OCI-LY7 (cell line): ENCODE measurements around the gene GBE1. TPM values are rescaled to one million over a fixed set of nuclear protein-coding genes. Genes with fewer than 3 reads are reported as not detected.

Experiments used
- BruUV-seq: library from RNA; stranded (reverse); fragments of 400-500 nt; replicated peaks from 2 replicates; lab custom pipeline; 2021; lab: Mats Ljungman, UMichigan
- CTCF ChIA-PET: fragments of 300-600 bp; sonication (Branson Sonifier 250); formaldehyde crosslinking; loops from one replicate; lab custom pipeline; 2022; ENCODE audit warnings: antibody characterized with exemption; ENCODE audit not compliant: unreplicated experiment; lab: Charles Lee
- POLR2A ChIA-PET: fragments of 300-600 bp; sonication (Branson Sonifier 250); formaldehyde crosslinking; loops from one replicate; lab custom pipeline; 2022; ENCODE audit warnings: antibody characterized with exemption; lab: Charles Lee
- DNase-seq: peaks from one replicate; pipeline ENCODE4 v3.0.0-alpha.2; 2015; ENCODE audit warnings: low spot score
- H2AFZ ChIP-seq: fragments of 200-600 bp; sonication (generic), shearing (Covaris generic); 2 replicates; pipeline ENCODE4 v1.6.1; 2014; ENCODE audit warnings: mild to moderate bottlenecking, antibody characterized with exemption, low read length, moderate library complexity
- H3K27ac ChIP-seq: fragments of 200-600 bp; sonication (generic); 2 replicates; pipeline ENCODE4 v1.5.1; 2014; ENCODE audit warnings: mixed run types, low read depth, mild to moderate bottlenecking, moderate library complexity, low read length, inconsistent platforms; ENCODE audit not compliant: poor library complexity, severe bottlenecking
- H3K36me3 ChIP-seq: fragments of 200-600 bp; sonication (generic); 2 replicates; pipeline ENCODE4 v1.6.1; 2014; ENCODE audit warnings: mild to moderate bottlenecking, antibody characterized with exemption, low read length, moderate library complexity, mixed read lengths; ENCODE audit not compliant: insufficient read depth
- H3K4me1 ChIP-seq: fragments of 200-600 bp; sonication (generic); 2 replicates; pipeline ENCODE4 v1.5.1; 2014; ENCODE audit warnings: mild to moderate bottlenecking, low read length; ENCODE audit not compliant: insufficient read depth, poor library complexity, severe bottlenecking
- H3K4me2 ChIP-seq: fragments of 200-600 bp; sonication (generic); 2 replicates; pipeline ENCODE4 v1.6.1; 2014; ENCODE audit warnings: mild to moderate bottlenecking, low read length
- H3K4me3 ChIP-seq: fragments of 200-600 bp; sonication (generic); 2 replicates; pipeline ENCODE4 v1.5.1; 2014; ENCODE audit warnings: mild to moderate bottlenecking, low read depth, low read length; ENCODE audit not compliant: poor library complexity, severe bottlenecking
- H3K79me2 ChIP-seq: fragments of 200-600 bp; sonication (generic); 2 replicates; pipeline ENCODE4 v1.6.1; 2016; ENCODE audit warnings: low read depth, mild to moderate bottlenecking, low read length, moderate library complexity, mixed read lengths; ENCODE audit not compliant: insufficient read depth
- H3K9me2 ChIP-seq: fragments of 200-600 bp; sonication (generic); 2 replicates; pipeline ENCODE4 v1.6.1; 2016; ENCODE audit warnings: mild to moderate bottlenecking, low read length, mixed read lengths; ENCODE audit not compliant: insufficient read depth
- H3K9me3 ChIP-seq: fragments of 200-600 bp; sonication (generic); 2 replicates; pipeline ENCODE4 v1.6.1; 2014; ENCODE audit warnings: mild to moderate bottlenecking, mixed run types, low read length, mixed read lengths
- H4K20me1 ChIP-seq: fragments of 200-600 bp; sonication (generic); 2 replicates; pipeline ENCODE4 v1.6.1; 2014; ENCODE audit warnings: mild to moderate bottlenecking, antibody characterized with exemption, low read length, moderate library complexity, mixed read lengths; ENCODE audit not compliant: insufficient read depth
- CTCF ChIP-seq: fragments of 200-600 bp; sonication (generic); conservative IDR thresholded peaks from 2 replicates; pipeline ENCODE4 v1.5.1; 2014; ENCODE audit warnings: mild to moderate bottlenecking, antibody characterized with exemption, low read length, moderate library complexity, mixed read lengths
- EZH2phosphoT487 ChIP-seq: fragments of 200-600 bp; sonication (generic); IDR thresholded peaks from 2 replicates; pipeline ENCODE4 v1.6.1; 2018; ENCODE audit warnings: low read depth, borderline replicate concordance, mild to moderate bottlenecking, mixed run types, antibody characterized with exemption, low read length, moderate library complexity, mixed read lengths
- intact Hi-C: fragments of 100-400 bp; cut with micrococcal nuclease; formaldehyde crosslinking; loops from one replicate; pipeline ENCODE4 v1.10.0; 2022; ENCODE audit not compliant: unreplicated experiment
- total RNA-seq, 2 experiments: library from RNA; depleted of rRNA in 1 of 2; stranded (reverse); fragments of >200 nt in 1 of 2; shearing (Covaris generic) in 1 of 2; gene quantifications; 2 replicates each; pipeline ENCODE4 v1.2.3, GENCODE V29; 2014 to 2022

GBE1 gene
- total RNA-seq, 2 experiments from 2014 or later, result 10.7 to 24.4 TPM

- no TSS peak for BruUV-seq
- CTCF ChIA-PET, result no interaction called here
- Histone ChIP-seq H2AFZ (no peak overlapping the region), H3K9me2 (no peaks in the 10 kb centered on the region), H3K36me3 (no peaks in the 10 kb centered on the region), H3K9me3 (no peaks in the 10 kb centered on the region), H4K20me1 (no peaks in the 10 kb centered on the region), H3K79me2 (no peaks in the 10 kb centered on the region), H3K4me2 (no peak overlapping the region), H3K27ac (no peak overlapping the region), H3K4me1 (no peaks in the 10 kb centered on the region), H3K4me3 (no peak overlapping the region)
- TF ChIP-seq EZH2phosphoT487 (no peak), CTCF (no peak)
- POLR2A ChIA-PET, result interaction anchor here (0.8 kb wide), 1 partner anchor 16 kb away, joined by 3 read pairs; no protein-coding TSS in a partner anchor
- no peak for DNase-seq
- intact Hi-C loops, result no loop called here
Observed at GRCh38 chr3:81709606-81710005, 51.8 kb downstream of the GBE1 start.

DNA sequence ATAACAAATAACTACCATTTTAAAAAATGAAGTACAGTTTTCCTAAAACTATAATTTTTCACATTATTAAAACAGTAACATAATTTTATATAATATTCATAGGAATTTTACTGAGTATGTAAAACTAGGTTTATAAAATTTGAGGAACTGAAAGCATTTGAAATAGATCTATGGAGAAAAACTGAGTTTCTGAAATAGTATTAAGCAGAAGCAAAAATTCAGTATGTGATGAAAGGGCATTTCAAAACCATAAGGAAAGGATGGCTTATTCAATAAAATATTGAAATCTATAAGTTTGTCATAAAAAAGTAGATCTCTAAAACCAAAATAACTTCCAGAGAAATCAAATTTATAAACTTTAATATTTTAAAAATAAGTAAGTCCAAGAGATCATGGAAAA lies 53.4 kb downstream of the GBE1 start:
- no peak for DNase-seq
- H3K9me3 ChIP-seq, result no peaks in the 10 kb centered on the region
- intact Hi-C loops, result no loop called here
- H3K4me1 ChIP-seq, result no peaks in the 10 kb centered on the region
- no peaks in the 10 kb centered on the region for H3K9me2 ChIP-seq
- no peak overlapping the region for H3K27ac ChIP-seq
- CTCF ChIA-PET, result no interaction called here
- no peaks in the 10 kb centered on the region for H4K20me1 ChIP-seq
- H3K36me3 ChIP-seq, result no peaks in the 10 kb centered on the region
- H3K4me3 ChIP-seq, result no peak overlapping the region
- no peak overlapping the region for H2AFZ ChIP-seq
- POLR2A ChIA-PET, result no interaction called here
- no peaks in the 10 kb centered on the region for H3K79me2 ChIP-seq
- BruUV-seq, result no TSS peak
- TF ChIP-seq EZH2phosphoT487 (no peak), CTCF (no peak)
- H3K4me2 ChIP-seq, result no peak overlapping the region

- POLR2A ChIA-PET, result no interaction called here
- no TSS peak for BruUV-seq
- H3K4me2 ChIP-seq, result no peak overlapping the region
Observed at GRCh38 chr3:81702126-81702525, 59.3 kb downstream of the GBE1 start.

More at GRCh38 chr3:81702126-81702525, 59.3 kb downstream of the GBE1 start:
- Histone ChIP-seq H3K9me2 (no peaks in the 10 kb centered on the region), H3K36me3 (no peaks in the 10 kb centered on the region), H3K4me3 (no peak overlapping the region), H2AFZ (no peak overlapping the region), H4K20me1 (no peaks in the 10 kb centered on the region), H3K79me2 (no peaks in the 10 kb centered on the region), H3K9me3 (no peaks in the 10 kb centered on the region), H3K4me1 (no peaks in the 10 kb centered on the region), H3K27ac (no peak overlapping the region)
- TF ChIP-seq EZH2phosphoT487 (no peak), CTCF (no peak)
- intact Hi-C loops, result no loop called here
- CTCF ChIA-PET, result no interaction called here
- no peak for DNase-seq
